ENCODE data around the gene SLC28A2.

- TF ChIP-seq CTCF (conservative IDR thresholded peaks at IDR 0.05) = no peak
- TF ChIP-seq ZFX (IDR thresholded peaks at IDR 0.05) = no peak
Observed at GRCh38 chr15:45230245-45230965, 21.6 kb upstream of the SLC28A2 start.
